Activated CD8-positive, alpha-beta T cell treated with anti-CD3 and anti-CD28 coated beads for 36 hours (primary cell): ENCODE results near the gene UGT8. TPM values are rescaled to one million over a fixed set of nuclear protein-coding genes. Genes with fewer than 3 reads are reported as not detected.

Source experiments
- ATAC-seq: fragments of 200-7000 bp; cut with Tn5 transposase; one replicate; pipeline ENCODE4 v1.10.0; 2021; ENCODE audit warnings: mild to moderate bottlenecking, moderate library complexity
- CTCF ChIA-PET: fragments of 350-600 bp; sonication (Branson Sonifier 250); formaldehyde crosslinking; loops from one replicate; lab custom pipeline; 2021; ENCODE audit warnings: antibody characterized with exemption; lab: Charles Lee
- POLR2A ChIA-PET: fragments of 350-600 bp; sonication (Branson Sonifier 250); formaldehyde crosslinking; loops from one replicate; lab custom pipeline; 2021; ENCODE audit warnings: antibody characterized with exemption; lab: Charles Lee
- DNase-seq: peaks from one replicate; pipeline ENCODE4 v3.0.0-alpha.2; 2020
- H3K27ac Mint-ChIP-seq: one replicate; pipeline ENCODE4 v1.8.0; 2021; ENCODE audit warnings: mild to moderate bottlenecking, mixed read lengths
- H3K27me3 Mint-ChIP-seq: one replicate; pipeline ENCODE4 v1.8.0; 2021; ENCODE audit warnings: mixed read lengths
- H3K36me3 Mint-ChIP-seq: one replicate; pipeline ENCODE4 v1.8.0; 2021; ENCODE audit warnings: low read depth, mixed read lengths
- H3K4me1 Mint-ChIP-seq: one replicate; pipeline ENCODE4 v1.8.0; 2021; ENCODE audit warnings: low read depth, mixed read lengths
- H3K4me3 Mint-ChIP-seq: one replicate; pipeline ENCODE4 v1.8.0; 2021; ENCODE audit warnings: mild to moderate bottlenecking, moderate library complexity, mixed read lengths
- H3K9me3 Mint-ChIP-seq: one replicate; pipeline ENCODE4 v1.8.0; 2021; ENCODE audit warnings: mixed read lengths
- CTCF ChIP-seq: fragments of 200-600 bp; IDR thresholded peaks from one replicate; pipeline ENCODE4 v1.8.0; 2022; ENCODE audit warnings: antibody characterized with exemption, mild to moderate bottlenecking
- intact Hi-C: fragments of 100-400 bp; cut with micrococcal nuclease; formaldehyde crosslinking; loops from one replicate; pipeline ENCODE4 v1.10.0; 2022
- total RNA-seq, 2 experiments: library from RNA; stranded (reverse); gene quantifications; one replicate each; pipeline ENCODE4 v1.2.3, GENCODE V29; 2021

UGT8 gene
- total RNA-seq, 2 experiments from 2014 or later: 0.07 to 0.14 TPM

- H3K27ac Mint-ChIP-seq: no peak overlapping the region
- no peak overlapping the region for H3K4me3 Mint-ChIP-seq
- H3K4me1 Mint-ChIP-seq: no peaks in the 10 kb centered on the region
- no peak for TF ChIP-seq CTCF
- intact Hi-C loops: loop anchor here (5.0 kb wide), 1 partner anchor 303 kb away; no protein-coding TSS in a partner anchor
- ChIA-PET POLR2A (no interaction called here), CTCF (no interaction called here)
- no peak for DNase-seq
- H3K36me3 Mint-ChIP-seq: no peaks in the 10 kb centered on the region
- peaks cover 7% of the 10 kb centered on the region for H3K27me3 Mint-ChIP-seq
- ATAC-seq: no peak
- H3K9me3 Mint-ChIP-seq: no peaks in the 10 kb centered on the region
These were observed 92.0 kb downstream of the UGT8 start for GRCh38 chr4:114690571-114690970.

GRCh38 chr4:114691865-114692264 lies 93.3 kb downstream of the UGT8 start:
- no peaks in the 10 kb centered on the region for H3K36me3 Mint-ChIP-seq
- ATAC-seq: no peak
- H3K27me3 Mint-ChIP-seq: peaks cover 7% of the 10 kb centered on the region
- DNase-seq: no peak
- ChIA-PET CTCF (no interaction called here), POLR2A (no interaction called here)
- H3K27ac Mint-ChIP-seq: no peak overlapping the region
- intact Hi-C loops: loop anchor here (5.0 kb wide), 1 partner anchor 305 kb away; no protein-coding TSS in a partner anchor
- no peak overlapping the region for H3K4me3 Mint-ChIP-seq
- TF ChIP-seq CTCF: no peak
- no peaks in the 10 kb centered on the region for H3K4me1 Mint-ChIP-seq
- H3K9me3 Mint-ChIP-seq: no peaks in the 10 kb centered on the region

- DNase-seq (no peak), ATAC-seq (no peak)
- no peak for TF ChIP-seq CTCF
- Mint-ChIP-seq H3K9me3 (no peaks in the 10 kb centered on the region), H3K27ac (no peak overlapping the region), H3K4me1 (no peaks in the 10 kb centered on the region), H3K36me3 (no peaks in the 10 kb centered on the region), H3K4me3 (no peak overlapping the region), H3K27me3 (peaks cover 1% of the 10 kb centered on the region)
- POLR2A ChIA-PET: no interaction called here
- intact Hi-C loops: loop anchor here (5.0 kb wide), 1 partner anchor 306 kb away; no protein-coding TSS in a partner anchor
- CTCF ChIA-PET: no interaction called here
These were observed 94.4 kb downstream of the UGT8 start for GRCh38 chr4:114692958-114693357.

- Mint-ChIP-seq H3K36me3 (no peaks in the 10 kb centered on the region), H3K27ac (no peak overlapping the region), H3K4me1 (no peaks in the 10 kb centered on the region), H3K9me3 (no peaks in the 10 kb centered on the region), H3K27me3 (peaks cover 1% of the 10 kb centered on the region), H3K4me3 (no peak overlapping the region)
- intact Hi-C loops: loop anchor here (5.0 kb wide), 1 partner anchor 307 kb away; no protein-coding TSS in a partner anchor
- DNase-seq (no peak), ATAC-seq (no peak)
- peak; percentile 70 for TF ChIP-seq CTCF
- POLR2A ChIA-PET: no interaction called here
- CTCF ChIA-PET: interaction anchor here (0.7 to 1.7 kb wide), 7 partner anchors 9 to 313 kb away, joined by 3 to 9 read pairs (median 3); no protein-coding TSS in a partner anchor
These were observed 96.2 kb downstream of the UGT8 start for GRCh38 chr4:114694770-114695169.

- H3K4me1 Mint-ChIP-seq: no peaks in the 10 kb centered on the region
- intact Hi-C loops: no loop called here
- H3K27ac Mint-ChIP-seq: no peak overlapping the region
- CTCF ChIA-PET: interaction anchor here (1.4 kb wide), 1 partner anchor 14 kb away, joined by 5 read pairs; no protein-coding TSS in a partner anchor
- no peak for ATAC-seq
- no peak for TF ChIP-seq CTCF
- no peaks in the 10 kb centered on the region for H3K36me3 Mint-ChIP-seq
- H3K9me3 Mint-ChIP-seq: no peaks in the 10 kb centered on the region
- DNase-seq: no peak
- peaks cover 1% of the 10 kb centered on the region for H3K27me3 Mint-ChIP-seq
- no peak overlapping the region for H3K4me3 Mint-ChIP-seq
- POLR2A ChIA-PET: interaction anchor here (0.6 kb wide), 1 partner anchor 205 kb away, joined by 3 read pairs; no protein-coding TSS in a partner anchor
These were observed 99.6 kb downstream of the UGT8 start for GRCh38 chr4:114698231-114698630.
